Stimulated activated CD4-positive, alpha-beta T cell treated with anti-CD3 and anti-CD28 coated beads, Interleukin-15, amount 100 ng/mL, for 24 hours (primary cell): ENCODE data around the gene MRPS2.
"Not testable (repeated sequence)": the region's sequence is repeated elsewhere in the genome, so short reads cannot be mapped to it uniquely, and the experiment has no call there.

Experiments
- DNase-seq: peaks from one replicate; pipeline ENCODE4 v3.0.0-alpha.2; 2020

MRPS2 gene

GRCh38 chr9:135535631-135536030 is 35.1 kb downstream of the MRPS2 start:
- not testable (repeated sequence) for DNase-seq

GRCh38 chr9:135536216-135536615 is 35.7 kb downstream of the MRPS2 start:
- no peak for DNase-seq

DNA sequence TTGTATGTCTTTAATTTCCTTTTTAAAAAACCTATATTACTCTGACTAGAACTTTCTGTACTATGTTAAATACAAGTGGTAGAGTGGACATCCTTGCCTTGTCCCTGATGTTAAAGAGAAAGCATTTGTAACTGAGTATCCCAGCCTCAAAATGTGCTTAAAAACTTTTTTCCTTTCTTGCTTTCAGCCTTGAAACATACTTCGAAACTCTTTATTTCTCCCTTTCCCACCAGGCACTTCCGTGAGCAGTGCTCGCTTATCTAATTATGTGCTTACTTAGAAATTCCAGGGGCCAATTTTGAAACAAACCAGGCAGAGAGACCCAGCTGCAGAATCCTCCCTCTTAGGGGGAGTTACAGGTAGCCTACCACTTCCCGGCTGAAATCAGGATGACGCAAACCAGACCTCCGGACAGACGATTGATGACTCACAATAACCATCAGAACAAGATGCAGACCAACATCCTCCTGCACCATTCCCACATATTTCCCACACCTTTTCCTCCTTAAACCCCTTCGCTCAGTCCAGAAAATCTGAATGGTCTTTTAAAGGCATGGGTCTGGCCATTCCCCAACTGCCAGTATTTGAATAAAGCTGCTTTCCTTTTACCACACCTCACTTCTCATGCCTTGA is 42.9 kb downstream of the MRPS2 start:
- DNase-seq, result not testable (repeated sequence)

DNA sequence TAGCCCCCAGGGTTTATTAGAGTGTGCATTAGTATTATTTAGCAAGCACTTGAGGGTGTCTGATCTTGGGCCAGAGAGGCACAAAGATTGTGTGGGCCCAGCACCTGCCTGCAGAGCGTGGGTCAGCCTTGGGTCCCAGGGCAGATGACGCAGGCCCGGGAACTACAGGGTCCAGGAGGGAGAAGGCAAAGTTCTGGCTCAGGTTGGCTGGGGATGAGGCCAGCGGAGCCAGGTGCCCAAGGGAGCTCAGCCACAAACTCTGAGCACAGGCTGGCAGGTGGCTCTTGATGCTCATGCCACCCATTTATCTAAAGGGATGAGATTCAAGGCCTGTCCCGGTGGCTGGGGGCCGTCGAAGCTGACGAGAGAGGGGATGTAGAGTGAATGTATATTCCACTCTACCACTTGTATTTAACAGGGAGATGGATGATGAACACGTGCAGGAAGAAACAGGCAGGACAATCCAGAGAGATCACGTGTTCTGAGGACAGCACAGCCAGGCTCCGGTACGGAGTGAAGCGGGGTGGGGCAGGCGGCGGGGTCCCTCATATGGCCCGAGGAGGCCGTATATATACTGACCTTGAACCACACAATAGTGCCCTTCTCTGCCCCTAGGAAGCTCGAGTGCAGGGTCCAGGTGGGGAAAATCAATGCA is 44.6 kb downstream of the MRPS2 start:
- DNase-seq, result no peak

GRCh38 chr9:135545646-135546176 is 45.2 kb downstream of the MRPS2 start, which contains the start of gene OBP2A:
Gene OBP2A, plus strand, starts transcription at chr9:135546126. Its CDS starts 55 bp downstream, at chr9:135546181.
- DNase-seq, result not testable (repeated sequence)

GRCh38 chr9:135546792-135547617 is 46.5 kb downstream of the MRPS2 start:
- DNase-seq, result not testable (repeated sequence)

DNA sequence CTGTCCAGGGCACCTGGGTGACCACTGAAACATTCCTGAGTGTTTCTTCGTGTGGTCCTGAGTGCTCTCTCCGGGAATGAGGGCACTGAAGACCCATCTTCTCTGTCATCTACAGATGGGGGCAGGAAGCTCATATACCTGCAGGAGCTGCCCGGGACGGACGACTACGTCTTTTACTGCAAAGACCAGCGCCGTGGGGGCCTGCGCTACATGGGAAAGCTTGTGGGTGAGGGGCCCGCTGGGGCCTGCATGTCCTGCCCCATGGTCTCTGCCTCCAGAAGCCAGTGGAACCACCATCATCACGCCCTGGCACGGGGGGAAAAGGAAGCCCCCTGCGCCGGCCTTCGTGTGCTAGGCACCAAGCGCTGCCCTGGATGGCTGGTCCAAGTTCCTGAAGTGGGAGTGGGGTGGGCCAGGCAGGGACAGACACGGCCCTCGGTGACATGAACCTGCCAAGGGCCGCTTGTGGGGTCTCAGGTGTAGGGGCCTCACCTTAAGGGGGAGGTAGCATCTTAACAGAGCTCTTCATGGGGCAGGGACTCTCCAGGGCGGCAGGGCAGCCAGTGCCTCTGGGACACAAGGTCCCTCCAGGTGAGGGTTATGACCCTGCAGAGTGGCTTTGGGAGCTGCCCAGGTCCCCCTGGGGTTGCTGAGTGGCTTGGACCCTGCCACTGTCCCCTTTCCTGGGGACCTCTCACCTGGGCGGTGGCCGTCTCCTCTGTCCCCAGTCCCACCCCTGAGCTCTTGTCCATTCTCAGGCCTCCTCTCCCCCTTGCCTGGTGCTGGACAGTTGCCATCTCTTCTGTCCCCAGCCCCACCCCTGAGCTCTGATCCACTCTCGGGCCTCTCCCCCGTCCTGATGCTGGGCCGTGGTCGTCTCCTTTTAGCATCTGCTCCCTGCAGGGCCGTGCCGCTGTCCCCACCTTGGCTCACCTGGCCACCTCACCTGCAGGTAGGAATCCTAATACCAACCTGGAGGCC is 47.6 kb downstream of the MRPS2 start:
- no peak for DNase-seq

DNA sequence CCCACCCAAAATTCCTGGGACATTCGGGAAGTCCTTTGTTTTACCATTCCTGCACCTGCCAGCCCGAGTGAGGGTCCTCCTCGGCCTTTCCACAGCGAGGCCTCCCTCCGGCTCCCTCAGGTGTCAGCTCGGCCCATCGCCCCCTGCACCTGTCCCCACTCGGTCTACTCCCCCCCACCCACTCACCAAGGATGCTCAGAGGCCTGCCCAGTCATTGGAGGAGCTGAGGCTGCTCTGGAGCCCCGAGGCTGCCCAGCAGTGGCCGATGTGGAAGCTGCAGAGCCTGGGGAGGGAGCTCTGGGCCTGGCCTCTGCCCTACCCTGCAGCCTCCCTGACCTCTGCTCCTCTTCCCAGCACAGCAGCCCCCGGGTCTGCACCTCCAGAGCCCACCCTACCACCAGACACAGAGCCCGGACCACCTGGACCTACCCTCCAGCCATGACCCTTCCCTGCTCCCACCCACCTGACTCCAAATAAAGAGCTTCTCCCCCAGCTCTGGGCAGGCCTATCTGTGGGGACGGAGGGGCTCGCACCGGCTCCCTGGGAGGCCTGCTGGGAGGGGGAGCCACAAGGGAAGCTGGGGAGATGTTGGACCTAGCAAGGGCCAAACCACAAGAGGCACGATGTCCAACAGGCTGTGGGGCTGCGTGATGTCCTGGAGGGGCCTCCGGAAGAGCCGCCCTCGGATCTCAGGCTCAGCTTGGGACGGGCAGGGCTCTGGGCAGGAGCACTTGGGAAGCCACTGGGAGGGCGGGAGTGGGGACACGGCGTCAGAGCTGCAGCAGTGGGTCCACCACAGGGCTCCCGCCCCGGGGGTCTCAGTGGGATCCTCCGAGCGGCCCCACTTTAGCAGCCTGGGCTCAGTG is 49.2 kb downstream of the MRPS2 start:
- DNase-seq, result not testable (repeated sequence)

DNA sequence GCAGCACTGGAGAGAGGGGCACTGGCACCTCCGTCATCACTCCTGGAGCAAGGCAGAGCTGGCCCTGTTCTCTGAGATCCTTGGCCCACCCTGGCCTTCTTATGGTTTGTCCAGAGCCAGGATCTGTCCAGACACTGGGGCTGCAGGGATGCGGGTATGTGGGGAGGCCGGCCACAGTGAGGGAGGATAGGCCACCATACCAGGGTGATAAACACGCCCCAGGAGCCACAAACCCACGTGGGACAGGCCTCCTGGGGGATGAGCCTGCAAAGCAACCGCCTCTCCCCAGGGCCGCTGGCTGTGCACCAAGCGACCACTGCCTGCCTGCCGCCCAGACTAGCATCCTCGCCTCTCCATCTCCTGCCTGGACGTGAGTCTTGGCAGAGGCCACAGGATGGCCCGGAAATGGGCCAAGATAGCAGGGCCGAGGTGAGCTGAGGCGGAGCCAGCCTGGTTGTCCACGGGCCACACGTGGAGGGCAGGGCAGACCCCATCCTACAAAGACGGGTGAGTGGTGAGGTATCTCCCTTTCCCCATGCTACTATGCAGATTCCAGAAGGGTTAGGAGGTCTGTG is 49.9 kb downstream of the MRPS2 start:
- DNase-seq, result no peak

GRCh38 chr9:135551031-135551430 is 50.5 kb downstream of the MRPS2 start:
- DNase-seq, result no peak

DNA sequence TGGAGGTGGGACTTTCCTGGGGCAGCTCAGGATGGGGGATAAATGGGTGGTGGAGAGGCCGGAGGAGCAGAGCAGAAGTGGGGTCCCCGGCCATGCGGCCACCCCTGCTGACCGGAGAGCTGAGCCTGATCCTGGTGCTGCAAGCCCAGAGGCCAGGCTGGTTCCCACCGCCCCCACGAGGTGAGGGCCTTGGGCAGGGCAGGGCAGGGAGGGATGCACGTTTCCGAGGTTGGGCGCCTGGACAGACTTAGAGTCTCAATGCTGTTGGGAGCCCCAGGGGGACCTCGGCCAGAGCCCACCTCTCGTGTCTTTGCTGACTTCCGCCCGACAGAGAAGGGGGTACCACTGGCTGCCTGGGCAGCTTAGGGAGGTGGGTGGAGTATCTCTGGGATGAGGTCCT is 51.0 kb downstream of the MRPS2 start:
- no peak for DNase-seq

DNA sequence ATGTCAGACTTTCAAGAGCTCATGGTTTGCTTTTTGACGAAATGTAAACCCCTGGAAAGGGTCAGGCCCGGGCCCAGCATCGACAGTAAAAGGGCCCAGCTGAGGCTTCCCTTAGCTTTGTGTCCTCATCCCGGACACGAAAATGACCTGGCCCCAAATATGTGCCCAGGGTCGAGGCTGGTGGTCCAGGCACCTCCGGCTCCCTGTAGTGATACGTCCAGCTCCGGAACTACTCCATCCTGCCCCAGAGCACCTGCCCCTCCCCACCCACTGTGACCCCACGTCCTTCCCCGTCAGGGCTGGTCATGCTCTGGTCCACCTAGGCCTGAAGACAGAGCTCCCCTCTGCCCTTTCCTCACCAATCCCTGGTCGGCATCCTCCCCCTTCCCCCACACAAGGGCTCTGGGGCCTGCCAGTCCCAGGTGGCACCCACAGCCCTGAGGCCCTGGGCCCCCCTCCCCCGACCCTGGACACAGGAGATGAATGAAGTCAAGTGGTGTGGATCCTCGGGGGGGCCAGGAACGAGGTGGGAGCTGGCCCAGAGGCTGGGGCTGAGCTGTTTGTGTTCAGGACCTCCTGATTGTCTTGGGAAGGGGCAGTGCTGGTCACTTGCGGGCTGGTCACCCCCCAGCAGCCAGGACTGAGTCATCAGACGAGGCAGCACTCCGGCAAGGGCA is 51.7 kb downstream of the MRPS2 start:
- DNase-seq, result no peak

GRCh38 chr9:135552698-135553171 is 52.3 kb downstream of the MRPS2 start:
- DNase-seq, result no peak
